ENCODE results near the gene TNFRSF13B.

The TNFRSF13B gene

GRCh38 chr17:16953841-16954240 is 18.1 kb downstream of the TNFRSF13B start:
- no peak for DNase-seq

GRCh38 chr17:16953347-16953746 is 18.6 kb downstream of the TNFRSF13B start:
- DNase-seq, result no peak

- DNase-seq, result no peak
Observed at GRCh38 chr17:16952401-16952800, 19.5 kb downstream of the TNFRSF13B start.

DNA sequence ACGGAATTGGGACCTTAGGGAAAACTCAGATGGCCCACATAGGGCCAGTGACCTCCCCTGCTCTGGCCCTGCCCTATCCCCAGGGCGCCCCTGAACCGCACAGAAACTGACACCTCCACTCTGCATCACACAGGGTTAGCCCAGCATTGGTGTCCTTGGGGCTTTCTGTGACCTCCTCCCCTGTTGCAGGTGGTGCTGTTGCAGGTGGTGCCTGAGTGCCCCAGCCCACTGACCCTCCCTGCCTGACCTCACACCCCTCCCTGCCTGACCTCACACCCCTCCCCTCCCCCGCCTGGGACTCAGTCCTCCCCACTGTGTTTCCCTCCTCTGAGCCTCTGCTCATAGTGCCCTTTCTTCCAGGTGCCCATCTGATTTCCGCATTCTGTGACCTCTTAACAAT is 21.4 kb downstream of the TNFRSF13B start:
- no peak for DNase-seq

DNA sequence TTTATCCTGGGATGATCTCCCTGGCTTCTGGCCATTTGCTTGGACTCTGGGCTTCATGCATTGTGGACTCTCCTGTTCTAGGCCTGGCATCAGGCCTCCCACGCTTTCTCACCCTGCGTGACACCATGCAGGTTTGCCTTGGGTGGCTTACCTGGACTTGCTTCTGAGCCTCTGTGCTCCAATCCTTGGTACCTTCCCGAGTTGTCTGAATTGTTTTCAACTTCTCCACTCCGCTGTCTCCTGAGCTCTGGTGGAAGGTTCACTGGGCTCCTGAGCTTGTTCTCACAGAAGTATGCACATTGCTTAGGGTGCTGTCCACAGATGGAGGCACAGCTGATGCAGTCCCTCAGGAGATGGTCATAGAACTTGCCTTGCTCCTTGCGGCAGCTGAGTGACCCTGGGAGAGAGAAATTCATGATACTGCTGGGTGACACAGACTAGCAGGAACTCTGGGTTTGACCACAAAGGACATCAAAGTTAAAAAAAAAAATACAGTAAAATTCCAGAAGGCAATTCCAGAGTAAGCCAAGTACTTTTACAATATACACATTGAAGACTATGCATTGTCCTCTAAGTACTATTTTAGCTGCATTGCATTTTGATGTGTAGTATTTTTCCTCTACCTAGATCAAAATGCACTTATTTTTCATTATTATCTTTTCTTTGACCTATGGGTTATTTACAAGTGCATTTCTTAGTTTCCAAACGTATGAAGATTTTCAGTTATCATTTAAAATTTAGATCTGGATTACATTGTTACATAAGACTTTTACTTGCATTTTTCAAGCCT is 23.1 kb downstream of the TNFRSF13B start:
- DNase-seq, result no peak

GRCh38 chr17:16947470-16947869 is 24.4 kb downstream of the TNFRSF13B start:
- no peak for DNase-seq

- no peak for DNase-seq
Observed at GRCh38 chr17:16945663-16946218, 26.2 kb downstream of the TNFRSF13B start.

- no peak for DNase-seq
Observed at GRCh38 chr17:16945136-16945482, 26.8 kb downstream of the TNFRSF13B start.

DNA sequence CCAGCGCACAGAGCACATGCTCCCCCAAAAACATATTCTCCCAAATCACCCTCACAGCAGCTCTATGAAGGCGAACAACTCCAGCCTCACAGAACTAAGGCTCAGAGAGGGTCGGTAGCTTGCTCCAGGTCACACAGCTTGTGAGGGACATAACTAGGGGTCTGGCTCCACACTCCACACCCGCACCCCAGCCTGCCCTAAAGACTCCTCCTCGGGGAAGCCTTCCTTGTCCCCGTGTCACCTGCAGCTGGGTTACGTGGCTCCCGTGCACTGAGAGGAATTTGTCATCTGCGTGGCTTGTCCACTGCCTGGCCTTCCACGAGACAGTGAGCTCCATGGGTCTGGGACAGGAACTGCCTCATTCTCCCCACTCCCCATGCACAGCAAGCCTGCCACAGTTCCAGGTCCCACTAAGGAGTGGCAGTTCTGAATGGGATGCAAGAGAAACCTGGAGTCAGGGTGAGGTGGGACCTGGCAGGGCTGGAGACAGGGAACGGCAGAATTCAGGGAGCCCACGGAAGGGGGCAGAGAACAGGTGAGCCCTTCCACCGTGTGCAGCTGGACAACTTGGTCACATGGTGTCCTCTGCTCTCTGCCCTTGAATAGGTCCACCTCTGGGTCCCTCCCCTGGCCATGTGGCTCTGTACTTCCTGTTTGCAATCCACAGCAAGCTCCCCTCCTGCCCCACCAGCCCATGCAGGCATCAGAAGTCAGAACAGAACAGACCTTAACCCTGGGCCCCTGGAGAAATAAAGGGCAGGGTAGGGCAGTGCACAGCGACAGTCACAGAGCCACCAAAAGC is 27.4 kb downstream of the TNFRSF13B start:
- no peak for DNase-seq

DNA sequence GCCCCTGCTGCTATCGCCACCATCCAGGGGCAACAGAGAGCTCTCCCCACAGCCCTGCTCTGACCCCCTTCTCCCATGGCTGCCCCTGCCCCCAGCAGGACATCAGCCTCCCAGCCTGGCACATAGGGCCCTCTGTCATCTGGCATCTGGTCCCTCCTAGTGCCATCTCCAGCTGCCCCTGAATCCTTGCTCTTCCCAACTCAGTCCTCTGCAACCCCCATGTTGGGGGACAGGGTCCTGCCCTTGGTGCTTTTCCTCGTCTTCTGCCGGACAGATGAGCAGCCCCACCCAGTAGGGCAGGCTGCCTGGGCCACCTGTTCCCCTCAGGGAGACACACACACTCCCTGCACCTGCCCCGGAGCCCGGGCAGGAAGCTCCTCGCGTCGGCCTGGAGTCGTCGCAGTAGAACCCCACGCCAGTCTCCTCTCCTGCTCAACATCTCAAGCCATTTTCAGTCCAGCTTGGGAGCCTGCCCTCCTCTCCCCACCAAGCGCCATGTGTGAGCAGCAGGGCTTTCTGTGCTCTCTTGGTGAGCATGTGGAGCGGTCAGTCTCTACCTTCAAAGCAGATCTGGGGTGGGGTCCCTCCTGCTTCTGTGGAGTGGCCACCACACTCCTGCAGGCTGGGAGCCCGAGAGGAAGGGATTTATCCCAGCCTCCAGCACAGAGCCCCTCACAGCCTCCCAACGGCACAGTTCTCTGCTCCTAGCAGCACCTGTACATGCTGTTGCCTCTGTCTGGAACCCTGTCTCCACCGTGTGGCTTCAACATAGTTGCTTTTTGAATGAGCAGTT is 28.2 kb downstream of the TNFRSF13B start:
- DNase-seq, result no peak

GRCh38 chr17:16943032-16943352 is 28.9 kb downstream of the TNFRSF13B start:
- DNase-seq, result no peak

GRCh38 chr17:16942141-16943031 is 29.5 kb downstream of the TNFRSF13B start:
- peak; percentile 1 for DNase-seq

DNA sequence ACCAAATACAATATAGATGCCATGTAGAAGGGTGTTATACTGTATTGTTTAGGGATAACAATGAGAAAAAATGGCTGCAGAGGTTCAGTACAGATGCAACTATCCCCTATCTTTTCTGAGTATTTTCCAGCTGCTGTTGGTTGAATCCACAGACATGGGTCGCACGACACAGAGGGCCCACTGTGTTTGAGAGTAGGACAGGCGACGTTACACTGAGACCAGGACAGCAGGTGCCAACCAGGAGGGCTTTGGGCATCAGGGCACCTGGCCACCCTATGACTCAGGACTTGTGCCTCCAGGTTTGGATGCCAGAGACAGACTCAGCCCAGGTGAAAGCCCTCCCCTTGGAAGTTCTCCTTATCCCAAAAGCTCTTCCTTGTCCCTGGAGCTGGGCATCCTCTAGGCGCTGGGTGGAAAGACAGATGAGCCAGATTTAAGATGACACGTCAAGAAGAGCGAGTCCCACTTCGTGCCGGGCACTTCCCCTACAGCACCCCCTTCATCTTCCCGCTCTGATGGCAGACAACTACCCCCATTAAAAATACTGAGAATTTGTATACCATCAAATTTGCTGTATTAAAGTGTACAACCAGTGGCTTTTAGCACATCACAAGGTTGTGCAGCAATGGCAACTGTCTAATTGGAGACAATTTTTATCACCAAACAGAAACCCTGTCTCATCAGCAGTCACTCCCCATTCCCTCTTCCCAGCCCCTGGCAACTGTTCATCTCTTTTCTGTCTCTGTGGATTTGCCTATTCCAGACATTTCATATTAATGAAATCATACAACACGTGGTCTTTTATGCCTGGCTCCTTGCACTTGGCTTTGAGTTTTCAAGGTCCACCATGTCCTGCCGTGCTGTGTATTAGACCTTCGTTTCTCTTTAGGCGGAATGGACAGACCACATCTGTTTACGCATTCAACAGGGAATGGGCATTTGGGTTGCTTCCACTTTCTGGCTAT is 30.6 kb downstream of the TNFRSF13B start:
- DNase-seq, result no peak

DNA sequence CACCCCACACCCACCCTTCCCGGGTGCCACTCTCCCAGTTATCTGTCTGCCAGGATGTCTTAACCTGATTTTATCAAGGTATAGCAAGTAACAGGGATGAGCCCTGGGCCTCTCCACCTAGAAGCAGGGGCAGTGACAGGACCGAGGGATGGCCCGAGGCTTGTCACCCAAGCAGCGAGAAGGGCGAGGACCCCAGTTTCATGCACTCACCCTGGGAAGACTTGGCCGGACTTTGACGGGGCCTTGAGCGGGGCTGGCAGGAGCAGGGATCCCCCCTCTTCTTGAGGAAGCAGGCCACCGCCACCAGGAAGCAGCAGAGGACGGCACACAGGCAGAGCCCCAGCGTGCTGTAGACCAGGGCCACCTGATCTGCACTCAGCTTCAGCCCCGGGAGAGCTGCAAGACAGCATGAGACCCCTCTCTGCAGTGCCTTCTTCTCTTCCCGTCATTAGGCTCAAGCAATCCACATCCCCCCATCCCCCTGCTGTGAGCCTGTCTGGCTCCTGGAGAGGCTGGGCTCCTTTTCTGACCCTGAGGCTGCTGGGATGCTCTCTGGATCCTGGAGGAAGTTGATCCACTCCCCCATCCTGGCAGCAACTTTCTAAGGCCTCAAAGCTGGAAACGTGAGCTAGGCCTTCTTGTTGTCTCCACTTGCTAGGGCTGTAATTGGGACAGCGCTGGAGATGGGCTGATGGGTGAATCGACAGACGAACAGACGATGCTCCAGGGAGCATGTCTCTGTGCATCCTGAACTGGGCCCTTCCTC is 31.6 kb downstream of the TNFRSF13B start:
- DNase-seq, result peak; percentile 2

- DNase-seq, result no peak
Observed at GRCh38 chr17:16939606-16940115, 32.3 kb downstream of the TNFRSF13B start.

DNA sequence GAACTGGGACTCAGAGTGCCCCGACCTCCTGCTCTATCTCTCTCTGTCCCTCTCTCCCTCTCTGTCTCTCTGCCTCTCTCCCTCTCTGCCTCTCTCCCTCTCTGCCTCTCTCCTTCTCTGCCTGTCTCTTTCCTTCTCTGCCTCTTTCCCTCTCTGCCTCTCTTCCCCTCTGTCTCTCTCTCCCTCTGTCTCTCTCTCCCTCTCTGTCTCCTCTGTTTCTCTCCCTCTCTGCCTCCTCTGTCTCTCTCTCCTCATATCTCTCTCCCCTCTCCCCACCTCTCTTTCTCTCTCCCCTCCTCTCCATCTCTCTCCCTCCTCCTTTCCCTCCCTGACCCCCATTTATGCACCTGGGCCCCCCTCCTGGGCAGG is 32.7 kb downstream of the TNFRSF13B start:
- DNase-seq, result no peak

GRCh38 chr17:16938496-16939207 is 33.3 kb downstream of the TNFRSF13B start:
- DNase-seq, result no peak

- no peak for DNase-seq
Observed at GRCh38 chr17:16938031-16938430, 33.9 kb downstream of the TNFRSF13B start.

DNA sequence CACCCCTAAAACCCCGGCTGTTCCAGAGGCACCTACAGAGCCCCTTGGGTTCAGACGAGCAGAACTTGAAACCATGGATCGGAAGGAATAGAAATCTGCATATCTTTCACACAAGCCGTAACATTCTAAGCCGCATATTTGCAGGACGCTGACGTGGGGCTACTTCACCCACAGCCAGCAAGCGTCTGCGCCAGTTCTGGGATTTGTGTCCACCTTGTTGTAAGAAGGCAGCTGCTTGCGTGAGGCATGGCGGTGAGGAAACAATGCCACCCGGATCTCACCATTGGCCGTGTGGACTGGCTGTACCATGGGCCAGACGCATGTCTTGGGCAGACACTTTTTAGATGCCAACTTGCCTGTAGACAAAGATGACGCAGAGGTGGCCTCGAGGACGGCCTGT is 34.5 kb downstream of the TNFRSF13B start:
- DNase-seq, result no peak

Data from activated gamma-delta T cell treated with Interleukin-2 at 50 U/mL for 16 hours (primary cell).